ENCODE results near the gene OSBPL6. TPM values are rescaled to one million over a fixed set of nuclear protein-coding genes. Genes with fewer than 3 reads are reported as not detected.

The OSBPL6 gene
- total and polyA plus RNA-seq, 9 of the 15 experiments (the other 6 are each of a cell fraction or from before 2014, with no cell fraction given) = 3.4 to 12.7 (median 9.3) TPM

GRCh38 chr2:178414266-178415247 is 220.2 kb downstream of the OSBPL6 start:
- peak overlapping the region; percentile 78 for H3K27ac ChIP-seq (ENCODE audit: extremely low read depth, low read depth, low read length)
- peak overlapping the region; percentile 40 to 85; a peak in 3 of 4 replicates for H3K9ac ChIP-seq (ENCODE audit: insufficient read depth in 1 of 2, low read depth in 2 of 2, low read length in 2 of 2)
- peak overlapping the region; percentile 46 for H3K4me3 ChIP-seq
- no peaks in the 10 kb centered on the region for H3K79me2 ChIP-seq (ENCODE audit: control insufficient read depth, insufficient read depth, low read length)
- H4K20me1 ChIP-seq (replicated peaks; ENCODE audit: control insufficient read depth, insufficient read depth, low read length) = no peaks in the 10 kb centered on the region
- peak; percentile 98 for FAIRE-seq
- H2AFZ ChIP-seq (ENCODE audit: low read depth, low read length) = peak overlapping the region; percentile 92
- 9% methylated on average over 21 of the region's 21 CpGs for WGBS (ENCODE audit: insufficient coverage, low coverage, missing lambda C conversion rate)
- TSS peak; percentile 88 for BruUV-seq (replicated peaks)
- H3K27me3 ChIP-seq (ENCODE audit: control insufficient read depth in 2 of 2, insufficient read depth in 2 of 2, low read length in 2 of 2) = no peaks in the 10 kb centered on the region
- in situ Hi-C loops (cut with MboI) (loop anchor here (5.0 kb wide), 1 partner anchor 302 kb away; the partner anchor contains the start of gene RBM45), intact Hi-C loops (cut with micrococcal nuclease) (loop anchor here (1.0 to 5.0 kb wide), 9 partner anchors 12 to 432 kb away; partner anchors contain the start of genes FKBP7, PJVK, PRKRA and RBM45)
- ChIA-PET POLR2A (interaction anchor here (0.5 to 3.7 kb wide), 19 partner anchors 11 to 303 kb away, joined by 3 to 41 read pairs (median 5); partner anchors contain the start of genes PJVK, PRKRA and RBM45), CTCF (ENCODE audit: low intra/inter-chr PET ratio) (interaction anchor here (0.7 to 2.4 kb wide), 6 partner anchors 18 to 432 kb away, joined by 3 to 17 read pairs (median 6); partner anchors contain the start of gene RBM45)
- peak; percentile 92 for ATAC-seq
- no peaks in the 10 kb centered on the region for H3K36me3 ChIP-seq (ENCODE audit: control insufficient read depth, insufficient read depth, low read length)
- peak overlapping the region; percentile 70 for H3K4me2 ChIP-seq (ENCODE audit: insufficient read depth, low read length)
- no peaks in the 10 kb centered on the region for H3K9me3 ChIP-seq (replicated peaks; ENCODE audit: control insufficient read depth, insufficient read depth, low read depth, low read length)
- H3K9me1 ChIP-seq (ENCODE audit: control insufficient read depth, insufficient read depth, low read length) = no peaks in the 10 kb centered on the region
- H3K4me1 ChIP-seq (replicated peaks in 1 of 2; ENCODE audit: control insufficient read depth in 2 of 2, insufficient read depth in 2 of 2, low read length in 2 of 2) = peaks cover 8 to 11% of the 10 kb centered on the region in 2 experiments; a peak in 4 of 5 replicates
- peak; percentile 88 to 98 (median 92) for DNase-seq (ENCODE audit: extremely low read depth in 1 of 4, low spot score in 3 of 4)
- peak; percentile 47 to 57; a peak in 2 of 4 replicates for TF ChIP-seq TRIM24 (IDR thresholded peaks at IDR 0.05)
- no peak for TF ChIP-seq HLTF (IDR thresholded peaks at IDR 0.05)
- TF ChIP-seq YY1 (IDR thresholded peaks at IDR 0.05; ENCODE audit: borderline replicate concordance in 1 of 3, control insufficient read depth in 1 of 3, extremely low read depth in 1 of 3, insufficient read depth in 3 of 3, insufficient read length in 1 of 3, insufficient replicate concordance in 2 of 3, low read depth in 1 of 3, low read length in 2 of 3) = peak in 2 of 3 experiments; percentile 80 to 90
- TF ChIP-seq HMG20B (CRISPR knock-in tag; IDR thresholded peaks at IDR 0.05) = no peak
- no peak for TF ChIP-seq CREB3 (tag; conservative IDR thresholded peaks at IDR 0.05; ENCODE audit: low read depth)
- TF ChIP-seq SMARCB1 (IDR thresholded peaks at IDR 0.05; ENCODE audit: insufficient read length, low read depth) = no peak
- TF ChIP-seq ZNF277 (CRISPR knock-in tag; IDR thresholded peaks at IDR 0.05; ENCODE audit: borderline replicate concordance) = no peak
- TF ChIP-seq THRAP3 (IDR thresholded peaks at IDR 0.05; ENCODE audit: borderline replicate concordance) = no peak
- TF ChIP-seq ZNF395 (CRISPR knock-in tag; IDR thresholded peaks at IDR 0.05) = 0 out of 2 replicates have a peak, but pooled peaks have one; percentile 3
- TF ChIP-seq LCOR (CRISPR knock-in tag; IDR thresholded peaks at IDR 0.05) = peak; percentile 94
- TF ChIP-seq SAP30 (IDR thresholded peaks at IDR 0.05; ENCODE audit: borderline replicate concordance, insufficient read depth, low read depth, low read length, poor library complexity, severe bottlenecking) = no peak
